B cell (primary cell): Measurements from ENCODE around the gene FMO3. TPM values are rescaled to one million over a fixed set of nuclear protein-coding genes. Genes with fewer than 3 reads are reported as not detected.

Experiments used
- ATAC-seq: fragments of 200-7000 bp; cut with Tn5 transposase; one replicate; pipeline ENCODE4 v1.10.0; 2021; ENCODE audit warnings: low read depth, mild to moderate bottlenecking, moderate number of reproducible peaks, moderate library complexity
- CTCF ChIA-PET: fragments of 350-600 bp; sonication (Branson Sonifier 250); formaldehyde crosslinking; loops from one replicate; lab custom pipeline; 2021; ENCODE audit warnings: antibody characterized with exemption, inconsistent platforms; lab: Charles Lee
- POLR2A ChIA-PET: fragments of 350-600 bp; sonication (Branson Sonifier 250); formaldehyde crosslinking; loops from one replicate; lab custom pipeline; 2021; ENCODE audit warnings: antibody characterized with exemption; lab: Charles Lee
- DNase-seq: peaks from one replicate; pipeline ENCODE4 v3.0.0; 2013
- H2AFZ ChIP-seq: 2 replicates; pipeline ENCODE4 v1.6.1; 2012; ENCODE audit warnings: mild to moderate bottlenecking, low read depth, low read length; ENCODE audit not compliant: insufficient read depth, poor library complexity, severe bottlenecking
- H3K27ac ChIP-seq, 2 donors: 1 replicate in 1 of 2; 2 replicates in 1 of 2; pipeline ENCODE4 v1.5.1; 2012 to 2013; ENCODE audit warnings: low read length in 2 of 2, mild to moderate bottlenecking in 2 of 2, moderate library complexity in 1 of 2
- H3K27me3 ChIP-seq, 4 experiments: fragments of 200-600 bp in 1 of 4; sonication (generic) in 1 of 4; replicated peaks in 1 of 4; 1 replicate in 2 of 4; 2 replicates in 2 of 4; pipeline versions ENCODE4 v1.6.1 to v1.7.0; 2013 to 2016; ENCODE audit warnings: low read length in 3 of 4, mild to moderate bottlenecking in 2 of 4, mixed read lengths in 1 of 4, moderate library complexity in 1 of 4; ENCODE audit not compliant: insufficient read depth in 4 of 4, control insufficient read depth in 3 of 4; ENCODE audit errors: control extremely low read depth in 1 of 4
- H3K36me3 ChIP-seq, 2 experiments: replicated peaks in 1 of 2; 1 replicate in 1 of 2; 2 replicates in 1 of 2; pipeline versions ENCODE4 v1.6.1 to v1.7.1; 2013; ENCODE audit warnings: low read length in 1 of 2; ENCODE audit not compliant: insufficient read depth in 2 of 2, control insufficient read depth in 1 of 2; ENCODE audit errors: control extremely low read depth in 1 of 2, extremely low read depth in 1 of 2
- H3K4me1 ChIP-seq, 2 donors: fragments of 200-600 bp in 1 of 2; sonication (generic) in 1 of 2; 1 replicate in 1 of 2; 2 replicates in 1 of 2; pipeline versions ENCODE4 v1.5.1 to v1.6.1; 2013 to 2017; ENCODE audit warnings: low read length in 2 of 2; ENCODE audit not compliant: control insufficient read depth in 2 of 2, insufficient read depth in 2 of 2
- H3K4me2 ChIP-seq: replicated peaks from 2 replicates; pipeline ENCODE3; 2012; ENCODE audit warnings: mild to moderate bottlenecking, low read depth, low read length; ENCODE audit not compliant: poor library complexity, severe bottlenecking
- H3K4me3 ChIP-seq, 5 experiments: fragments of 200-600 bp in 1 of 5; sonication (generic) in 1 of 5; 1 replicate in 3 of 5; 2 replicates in 2 of 5; pipeline versions ENCODE4 v1.5.1 to v1.7.0; 2011 to 2016; ENCODE audit warnings: low read length in 4 of 5, mild to moderate bottlenecking in 4 of 5, low read depth in 2 of 5, control low read depth in 1 of 5, moderate library complexity in 1 of 5; ENCODE audit not compliant: insufficient read depth in 1 of 5; ENCODE audit errors: control extremely low read depth in 1 of 5, extremely low read depth in 1 of 5
- H3K79me2 ChIP-seq: fragments of 200-600 bp; sonication (generic); one replicate; pipeline ENCODE4 v1.6.0; 2016; ENCODE audit warnings: low read length; ENCODE audit not compliant: control insufficient read depth, insufficient read depth
- H3K9ac ChIP-seq: fragments of 200-600 bp; sonication (generic); 2 replicates; pipeline ENCODE4 v1.6.1; 2017; ENCODE audit warnings: mild to moderate bottlenecking, low read length, moderate library complexity
- H3K9me3 ChIP-seq, 3 donors: one replicate each; pipeline versions ENCODE4 v1.6.1 to v1.7.1; 2013; ENCODE audit warnings: low read length in 2 of 3; ENCODE audit not compliant: control insufficient read depth in 2 of 3, insufficient read depth in 1 of 3; ENCODE audit errors: control extremely low read depth in 1 of 3
- H4K20me1 ChIP-seq: 2 replicates; pipeline ENCODE4 v1.6.0; 2012; ENCODE audit warnings: mild to moderate bottlenecking, low read length; ENCODE audit not compliant: insufficient read depth, control insufficient read depth, poor library complexity, severe bottlenecking
- H3K27ac Mint-ChIP-seq: one replicate; pipeline ENCODE4 v1.8.0; 2021; ENCODE audit warnings: mixed read lengths
- H3K27me3 Mint-ChIP-seq: one replicate; pipeline ENCODE4 v1.8.0; 2021; ENCODE audit warnings: mixed read lengths
- H3K4me1 Mint-ChIP-seq: one replicate; pipeline ENCODE4 v1.8.0; 2021; ENCODE audit warnings: mixed read lengths
- H3K4me3 Mint-ChIP-seq: one replicate; pipeline ENCODE4 v1.8.0; 2021; ENCODE audit warnings: mixed read lengths
- H3K9me3 Mint-ChIP-seq: one replicate; pipeline ENCODE4 v1.8.0; 2022; ENCODE audit warnings: mixed read lengths; ENCODE audit not compliant: insufficient read depth
- EZH2 ChIP-seq: IDR thresholded peaks from 2 replicates; pipeline ENCODE4 v1.6.1; 2012; ENCODE audit warnings: borderline replicate concordance, low read depth, mild to moderate bottlenecking, moderate library complexity, low read length; ENCODE audit not compliant: insufficient read depth, poor library complexity, severe bottlenecking
- WGBS: methylation state at CpG from one replicate; pipeline ENCODE4 v1.1.5; 2013; ENCODE audit warnings: missing lambda C conversion rate; ENCODE audit not compliant: insufficient coverage; 5-methylcytosine and 5-hydroxymethylcytosine counted together
- intact Hi-C: fragments of 100-400 bp; cut with micrococcal nuclease; formaldehyde crosslinking; loops from one replicate; pipeline ENCODE4 v1.10.0; 2022
- polyA plus RNA-seq: library from polyadenylated mRNA; depleted of rRNA; stranded (reverse); fragments of >200 nt; gene quantifications from 2 replicates; pipeline ENCODE4 v1.2.3, GENCODE V29; 2012
- small RNA-seq: library from RNA; depleted of rRNA; stranded (forward); fragments of <200 nt; gene quantifications from one replicate; pipeline ENCODE3, GENCODE V24; 2012; ENCODE audit warnings: low replicate concordance, low read depth; ENCODE audit not compliant: insufficient read length
- total RNA-seq, 2 donors: library from RNA; stranded (reverse); fragments of 120-200 nt in 1 of 2; gene quantifications; 1 replicate in 1 of 2; 2 replicates in 1 of 2; pipeline versions ENCODE4 v1.2.3 to v1.2.4, GENCODE V29; 2013 to 2022
- TF ChIP-seq, protein P1 (sequence below): fragments of 200-600 bp; IDR thresholded peaks from one replicate; pipeline ENCODE4 v1.8.0; 2022; ENCODE audit warnings: antibody characterized with exemption, mild to moderate bottlenecking

Gene FMO3
- total and polyA plus RNA-seq, 2 donors (not counting 1 experiment from before 2014, with no cell fraction given): not detected

DNA sequence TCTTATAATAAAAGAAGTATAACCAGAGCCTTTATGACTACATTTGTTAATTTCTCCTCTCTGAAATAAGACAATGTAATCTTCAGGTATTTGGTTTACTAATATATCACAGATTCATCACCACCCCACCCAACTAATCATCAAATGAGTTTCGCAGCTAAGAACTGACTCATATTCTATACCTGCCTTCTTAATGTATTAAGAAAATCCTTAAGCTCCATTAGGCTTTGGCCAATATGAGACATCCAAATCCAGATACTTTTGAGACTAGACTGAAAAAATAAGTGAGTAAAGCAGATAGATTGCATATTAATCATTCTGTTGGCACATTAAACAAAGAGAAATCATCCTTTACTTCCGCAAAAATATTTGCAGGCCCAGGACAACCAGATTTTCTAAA, 75.7 kb downstream of the FMO3 start:
- no peak for DNase-seq
- TF ChIP-seq EZH2: no peak
- TF ChIP-seq, protein P1, sequence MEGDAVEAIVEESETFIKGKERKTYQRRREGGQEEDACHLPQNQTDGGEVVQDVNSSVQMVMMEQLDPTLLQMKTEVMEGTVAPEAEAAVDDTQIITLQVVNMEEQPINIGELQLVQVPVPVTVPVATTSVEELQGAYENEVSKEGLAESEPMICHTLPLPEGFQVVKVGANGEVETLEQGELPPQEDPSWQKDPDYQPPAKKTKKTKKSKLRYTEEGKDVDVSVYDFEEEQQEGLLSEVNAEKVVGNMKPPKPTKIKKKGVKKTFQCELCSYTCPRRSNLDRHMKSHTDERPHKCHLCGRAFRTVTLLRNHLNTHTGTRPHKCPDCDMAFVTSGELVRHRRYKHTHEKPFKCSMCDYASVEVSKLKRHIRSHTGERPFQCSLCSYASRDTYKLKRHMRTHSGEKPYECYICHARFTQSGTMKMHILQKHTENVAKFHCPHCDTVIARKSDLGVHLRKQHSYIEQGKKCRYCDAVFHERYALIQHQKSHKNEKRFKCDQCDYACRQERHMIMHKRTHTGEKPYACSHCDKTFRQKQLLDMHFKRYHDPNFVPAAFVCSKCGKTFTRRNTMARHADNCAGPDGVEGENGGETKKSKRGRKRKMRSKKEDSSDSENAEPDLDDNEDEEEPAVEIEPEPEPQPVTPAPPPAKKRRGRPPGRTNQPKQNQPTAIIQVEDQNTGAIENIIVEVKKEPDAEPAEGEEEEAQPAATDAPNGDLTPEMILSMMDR: no peak
- Histone ChIP-seq H3K4me1 (no peaks in the 10 kb centered on the region), H3K4me3 (no peak overlapping the region), H3K4me2 (no peak overlapping the region), H4K20me1 (no peaks in the 10 kb centered on the region), H3K27ac (no peak overlapping the region), H3K9me3 (peaks cover 0 to 8% (median 3%) of the 10 kb centered on the region in 3 donors), H2AFZ (no peak overlapping the region), H3K9ac (no peak overlapping the region), H3K27me3 (no peaks in the 10 kb centered on the region), H3K79me2 (no peaks in the 10 kb centered on the region), H3K36me3 (no peaks in the 10 kb centered on the region)
- ChIA-PET POLR2A (no interaction called here), CTCF (no interaction called here)
- WGBS: no CpG with 5 or more reads among the region's 2 CpGs
- Mint-ChIP-seq H3K27ac (no peak overlapping the region), H3K4me1 (no peaks in the 10 kb centered on the region), H3K9me3 (no peaks in the 10 kb centered on the region), H3K27me3 (peaks cover 20% of the 10 kb centered on the region), H3K4me3 (no peak overlapping the region)
- intact Hi-C loops: no loop called here
- ATAC-seq: no peak

Small RNA genes lying within 50 kb of the gene (small RNA-seq; reads per million reads assigned to genes)
- not detected for gene MIR1295A

Other genes with a start within 250 kb of the FMO3 start
- gene MROH9, start 155.4 kb upstream of the FMO3 start, total RNA-seq: not detected in 2 replicates
- gene MROH9, start 155.4 kb upstream of the FMO3 start, polyA plus RNA-seq: not detected in 2 replicates
- gene FMO2, start 94.4 kb downstream of the FMO3 start, total RNA-seq: not detected in 2 replicates
- gene FMO2, start 94.4 kb downstream of the FMO3 start, polyA plus RNA-seq: not detected in 2 replicates
- not detected in 2 replicates for gene FMO1, start 157.6 kb downstream of the FMO3 start, total RNA-seq
- 0.48 TPM in 2 replicates for gene FMO1, start 157.6 kb downstream of the FMO3 start, polyA plus RNA-seq
- 3.0 and 3.5 TPM in 2 replicates for gene FMO4, start 223.3 kb downstream of the FMO3 start, total RNA-seq
- 2.5 and 3.2 TPM in 2 replicates for gene FMO4, start 223.3 kb downstream of the FMO3 start, polyA plus RNA-seq